ENCODE measurements around the gene RAPGEF4.

Gene RAPGEF4

DNA sequence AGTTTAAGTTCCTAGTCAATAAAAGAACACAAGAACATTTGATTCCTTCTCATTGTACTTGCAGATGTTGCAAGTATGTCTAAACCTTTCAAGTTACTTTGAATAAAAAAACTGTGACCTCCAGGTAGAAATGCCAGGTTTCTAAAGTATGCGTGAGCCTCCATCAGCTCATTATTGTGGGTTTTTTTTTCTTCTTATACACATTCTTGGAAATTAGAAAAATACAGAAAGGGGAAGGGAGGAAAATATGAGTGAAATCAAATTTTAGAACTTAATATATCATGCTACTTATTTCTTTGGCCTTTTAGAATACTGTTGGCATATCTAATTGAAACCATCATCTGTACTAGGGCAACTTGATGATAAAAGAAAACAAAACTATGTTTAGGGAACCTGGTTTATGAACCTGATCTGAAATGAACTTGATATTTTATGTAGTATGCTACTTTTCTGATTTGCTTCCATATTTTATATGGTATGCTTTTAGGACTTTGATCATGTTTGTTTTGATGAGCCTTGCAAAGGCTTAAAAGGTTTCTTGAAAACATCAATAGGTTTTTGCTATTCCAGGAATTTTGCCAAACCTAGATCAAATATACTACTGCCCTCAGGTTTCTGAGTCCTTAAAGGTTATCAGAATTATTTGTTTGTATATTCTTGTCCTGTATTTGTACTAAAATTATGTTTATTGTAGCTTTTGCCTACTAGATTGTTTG lies 209.3 kb downstream of the RAPGEF4 start:
- no peak for DNase-seq

- no peak for DNase-seq
These were observed 209.8 kb downstream of the RAPGEF4 start for GRCh38 chr2:172945510-172945850.

DNA sequence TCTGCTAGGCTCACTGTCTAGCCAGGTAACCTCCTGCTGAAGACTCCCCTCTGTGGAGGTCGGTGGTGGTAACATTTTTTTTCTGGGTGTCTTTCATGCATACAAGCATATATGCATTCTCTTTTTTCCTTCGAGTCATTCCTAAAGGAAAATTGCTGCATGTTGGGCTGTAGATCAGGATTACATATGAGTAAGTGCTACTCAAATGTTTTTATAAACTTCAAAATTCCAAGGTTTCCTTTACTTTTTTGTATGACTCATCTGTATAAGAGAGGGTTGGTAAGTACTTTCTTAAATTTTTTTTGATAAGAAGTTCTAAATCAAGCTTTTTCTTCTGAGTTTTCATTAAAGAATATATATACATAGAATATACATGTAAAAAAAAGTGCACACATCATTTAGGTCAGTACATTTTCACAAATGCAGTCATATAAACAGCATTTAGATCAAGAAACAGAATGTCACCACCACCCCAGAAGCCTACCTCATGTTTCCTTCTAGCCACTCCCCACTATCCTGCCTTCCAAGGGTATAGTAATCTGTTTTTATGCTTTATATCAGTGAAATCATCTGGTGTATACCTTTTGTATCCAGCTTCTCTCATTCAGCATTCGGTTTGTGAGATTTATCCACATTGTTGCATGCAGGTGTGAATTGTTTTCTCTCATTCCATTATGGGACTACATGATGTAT lies 212.0 kb downstream of the RAPGEF4 start:
- DNase-seq: no peak

DNA sequence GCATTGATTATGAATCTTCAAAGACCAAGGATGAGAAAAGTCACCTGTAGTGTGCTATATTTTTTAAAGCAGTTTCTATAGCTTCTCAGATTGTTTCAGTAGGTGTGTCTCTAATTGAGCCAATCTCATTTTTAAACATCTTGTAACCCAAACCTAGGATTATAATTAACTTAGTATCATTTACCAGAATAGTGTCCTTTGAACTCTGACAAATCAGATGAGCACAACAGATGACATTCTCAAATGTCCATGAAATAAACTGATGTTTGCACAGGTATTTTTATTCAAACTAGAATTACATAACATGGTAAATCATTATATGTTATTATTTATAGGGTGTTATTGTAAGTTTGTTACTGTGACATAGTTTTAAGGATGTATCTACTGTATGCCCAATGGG lies 213.9 kb downstream of the RAPGEF4 start:
- no peak for DNase-seq

DNA sequence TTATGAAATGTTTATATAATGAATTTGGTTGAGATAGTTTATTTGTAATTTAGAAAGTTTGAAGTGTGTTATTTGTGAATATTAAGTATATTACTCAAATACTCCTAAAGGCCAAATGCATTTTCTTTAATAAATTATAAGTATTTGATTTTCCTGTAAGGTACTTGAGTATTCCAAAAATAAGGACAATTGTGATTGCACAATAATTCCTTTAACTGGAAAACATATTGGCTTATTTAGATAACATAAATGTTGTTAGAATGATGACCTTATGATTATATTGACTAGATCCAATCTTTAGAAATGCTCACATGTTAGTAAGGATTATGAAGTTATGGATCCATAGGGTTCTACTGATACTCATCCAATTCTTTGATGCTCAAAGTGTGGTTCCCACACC lies 214.9 kb downstream of the RAPGEF4 start:
- DNase-seq: no peak

DNA sequence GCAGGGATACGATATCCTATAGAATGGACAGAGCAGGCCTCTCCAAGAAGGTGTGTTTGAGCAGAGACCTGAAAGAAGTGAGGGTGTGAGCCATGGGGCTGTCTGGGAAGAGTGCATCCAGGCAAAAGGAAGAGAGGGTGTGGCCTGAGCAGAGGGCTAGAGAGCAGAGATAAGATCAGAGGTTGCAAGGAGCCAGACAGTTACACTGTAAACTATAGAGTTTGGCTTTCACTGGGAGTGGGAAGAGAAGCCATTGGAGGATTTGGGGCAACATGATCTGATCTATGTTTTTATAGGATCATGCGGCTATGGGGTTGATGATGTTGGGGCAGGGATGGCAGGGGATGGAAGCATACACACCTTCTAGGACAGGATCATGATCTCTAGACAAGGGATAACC lies 215.9 kb downstream of the RAPGEF4 start:
- DNase-seq: no peak

- DNase-seq: no peak
These were observed 217.8 kb downstream of the RAPGEF4 start for GRCh38 chr2:172953411-172953810.

GRCh38 chr2:172953970-172954852 lies 218.6 kb downstream of the RAPGEF4 start:
- no peak for DNase-seq

- DNase-seq: no peak
These were observed 219.9 kb downstream of the RAPGEF4 start for GRCh38 chr2:172955587-172955986.

DNA sequence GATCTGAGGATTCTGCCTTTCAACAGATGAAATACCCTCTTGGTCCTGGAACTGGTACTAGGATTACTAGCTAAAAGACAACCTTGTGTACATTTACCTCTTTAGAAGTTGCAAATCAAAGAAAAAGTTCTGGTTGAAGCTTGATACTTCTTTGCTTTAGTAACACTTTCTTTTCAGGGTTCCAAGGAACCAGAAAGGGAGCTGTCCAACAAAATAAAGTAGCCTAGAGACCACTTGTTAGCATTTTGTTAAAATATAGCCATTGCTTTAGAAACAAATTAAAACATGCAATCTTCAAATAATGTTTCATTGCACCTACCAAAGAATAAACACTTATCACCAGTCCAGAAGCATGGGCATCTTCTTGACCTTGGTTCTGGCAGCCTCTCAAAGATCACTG lies 222.1 kb downstream of the RAPGEF4 start:
- DNase-seq: no peak

GRCh38 chr2:172962082-172962481 lies 226.4 kb downstream of the RAPGEF4 start:
- DNase-seq: no peak

DNA sequence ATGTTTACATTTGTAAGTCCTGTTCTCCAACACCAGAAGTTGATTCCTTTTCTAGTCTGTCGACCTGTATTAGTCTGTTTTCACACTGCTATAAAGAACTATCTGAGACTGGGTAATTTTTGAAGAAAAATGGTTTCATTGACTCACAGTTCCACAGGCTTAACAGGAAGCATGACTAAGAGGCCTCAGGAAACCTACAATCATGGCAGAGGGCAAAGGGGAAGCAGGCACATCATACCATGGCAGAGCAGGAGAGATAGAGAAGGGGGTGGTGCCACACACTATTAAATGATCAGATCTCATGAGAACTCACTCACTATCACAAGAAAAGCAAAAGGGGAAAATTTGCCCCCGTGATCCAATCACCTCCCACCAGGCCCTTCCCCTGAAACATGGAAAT lies 227.2 kb downstream of the RAPGEF4 start:
- DNase-seq: no peak

GRCh38 chr2:172964511-172965139 lies 229.0 kb downstream of the RAPGEF4 start:
- no peak for DNase-seq

DNA sequence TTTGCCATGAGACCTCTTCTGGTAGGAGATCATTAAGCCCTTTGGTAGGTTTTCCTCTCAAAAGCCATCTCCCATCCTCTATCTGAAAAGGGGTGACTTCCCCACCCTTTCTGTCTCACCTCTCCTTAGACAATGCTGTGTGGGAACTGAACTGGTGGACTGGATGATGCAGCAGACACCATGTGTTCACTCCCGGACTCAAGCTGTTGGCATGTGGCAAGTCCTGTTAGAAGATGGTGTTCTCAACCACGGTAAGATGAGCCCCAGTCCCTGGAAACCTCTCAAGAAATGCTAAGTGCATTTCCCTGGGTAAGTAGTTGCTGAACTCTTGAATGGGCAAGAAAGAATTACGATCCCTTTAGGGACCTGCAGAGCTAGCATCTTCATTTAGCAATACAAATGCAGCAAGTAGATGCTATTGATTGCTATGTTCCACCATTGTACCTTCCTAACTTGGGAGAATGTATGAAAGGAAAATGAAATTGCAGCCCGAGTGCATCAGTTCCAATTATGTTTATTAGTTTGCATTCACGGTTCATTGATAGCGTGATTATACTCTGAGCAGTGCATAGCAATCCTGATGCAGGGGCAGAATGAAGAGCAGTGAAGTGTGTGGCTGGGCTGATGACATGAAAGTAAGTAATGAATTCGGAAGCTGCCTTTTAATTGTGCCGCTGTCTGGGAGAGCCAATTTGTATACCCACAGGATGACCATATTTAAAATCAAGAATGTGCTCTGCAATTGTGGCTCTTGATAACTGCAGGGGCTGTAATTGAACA lies 230.0 kb downstream of the RAPGEF4 start:
- DNase-seq: no peak

- no peak for DNase-seq
These were observed 231.7 kb downstream of the RAPGEF4 start for GRCh38 chr2:172967036-172967982.

GRCh38 chr2:172968061-172968469 lies 232.4 kb downstream of the RAPGEF4 start:
- no peak for DNase-seq

DNA sequence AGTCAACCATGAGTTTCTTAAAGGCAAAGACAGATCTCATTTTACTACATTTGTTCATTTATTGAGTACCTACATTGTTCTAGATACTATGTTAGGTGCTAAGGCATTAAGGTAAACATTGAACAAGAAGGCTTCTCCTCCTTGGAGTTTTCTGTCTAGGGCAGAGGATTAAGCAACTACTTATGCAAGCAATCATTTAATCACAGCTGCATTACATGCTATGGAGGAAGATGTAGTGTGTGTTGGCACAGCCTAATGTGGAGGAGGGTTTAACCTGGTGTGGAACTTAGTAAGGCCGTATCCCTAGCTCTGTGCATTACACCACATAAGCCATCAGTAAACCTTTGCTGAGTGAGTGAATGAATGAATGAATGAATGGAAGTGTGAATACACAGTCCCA lies 233.5 kb downstream of the RAPGEF4 start:
- DNase-seq: no peak

- no peak for DNase-seq
These were observed 234.0 kb downstream of the RAPGEF4 start for GRCh38 chr2:172969609-172970008.

DNA sequence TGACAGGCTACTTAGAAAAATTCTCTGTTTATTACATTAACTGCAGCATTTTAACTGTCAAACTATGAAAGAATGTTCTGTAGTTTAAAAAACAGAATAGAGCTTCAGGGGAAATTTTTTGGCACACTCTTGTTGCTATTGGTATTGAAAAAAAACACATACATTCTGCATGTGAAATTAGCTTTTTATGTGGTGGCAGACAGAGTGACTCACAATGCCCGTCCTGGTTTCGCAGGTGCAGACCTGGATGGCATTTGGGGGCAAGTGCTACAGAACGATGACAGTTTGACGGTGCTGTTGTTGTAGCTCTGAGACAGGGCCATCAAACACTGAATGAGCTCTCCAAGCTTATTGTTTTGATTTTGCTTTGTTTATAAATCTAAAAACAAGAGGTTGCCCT lies 235.0 kb downstream of the RAPGEF4 start:
- peak; percentile 18 for DNase-seq

DNA sequence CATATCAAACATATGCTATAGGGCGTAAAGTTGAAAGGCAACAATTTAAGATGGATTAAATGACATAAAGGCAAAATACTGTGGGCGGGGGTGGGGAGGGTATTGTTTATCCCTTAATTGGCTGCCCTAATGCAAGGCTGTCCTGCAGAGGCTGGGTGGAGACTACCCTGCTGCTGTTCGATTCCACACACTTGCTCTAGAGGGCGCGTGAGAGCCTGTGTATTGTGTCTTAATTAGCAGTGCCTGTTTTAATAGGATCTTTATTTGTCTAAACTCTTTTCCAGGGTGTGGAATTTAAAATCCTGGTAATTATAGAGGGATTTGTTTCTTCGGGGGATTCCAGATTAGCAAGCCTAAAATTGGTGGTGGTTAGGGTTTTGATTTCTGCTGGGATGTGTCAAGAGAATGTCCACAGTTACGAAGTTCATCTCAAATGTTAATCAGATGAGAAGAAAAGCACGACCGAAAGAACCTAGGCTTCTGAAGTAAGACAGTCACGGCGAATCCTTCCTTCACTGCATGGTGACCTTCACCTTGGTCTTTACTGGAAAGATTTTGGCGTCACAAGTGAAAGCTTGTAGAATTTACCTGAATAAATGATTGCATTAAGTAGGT lies 236.5 kb downstream of the RAPGEF4 start:
- DNase-seq: peak; percentile 15

DNA sequence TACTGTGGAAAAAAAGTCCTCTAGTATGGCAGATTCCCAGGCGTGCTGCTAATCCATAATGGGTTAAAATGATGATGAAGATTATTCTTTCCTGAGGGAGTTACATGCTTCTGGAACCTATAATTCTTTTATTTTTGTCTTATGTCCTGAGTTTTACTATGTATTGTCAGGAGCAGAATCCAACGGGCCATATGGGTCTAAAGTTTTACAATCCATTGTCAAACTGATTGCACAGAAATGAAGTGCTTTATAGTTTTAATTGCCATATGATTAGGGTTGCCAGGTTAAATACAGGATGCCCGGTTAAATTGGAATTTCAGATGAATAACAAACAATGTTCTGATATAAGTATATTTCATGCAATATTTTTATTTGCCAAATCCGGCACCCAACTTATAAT lies 239.1 kb downstream of the RAPGEF4 start:
- DNase-seq: no peak
